HG02981 (cell line): ENCODE data around the gene RET.

Experiments used
- ATAC-seq: cut with Tn5 transposase; IDR thresholded peaks from one replicate; pipeline ENCODE4 v1.9.1; 2021; ENCODE audit warnings: mild to moderate bottlenecking, moderate library complexity; ENCODE audit not compliant: unreplicated experiment

RET gene

GRCh38 chr10:43160921-43161255 is 84.0 kb downstream of the RET start:
- peak; percentile 90 for ATAC-seq

- ATAC-seq, result no peak
Observed at GRCh38 chr10:43162604-43163003, 85.7 kb downstream of the RET start.

DNA sequence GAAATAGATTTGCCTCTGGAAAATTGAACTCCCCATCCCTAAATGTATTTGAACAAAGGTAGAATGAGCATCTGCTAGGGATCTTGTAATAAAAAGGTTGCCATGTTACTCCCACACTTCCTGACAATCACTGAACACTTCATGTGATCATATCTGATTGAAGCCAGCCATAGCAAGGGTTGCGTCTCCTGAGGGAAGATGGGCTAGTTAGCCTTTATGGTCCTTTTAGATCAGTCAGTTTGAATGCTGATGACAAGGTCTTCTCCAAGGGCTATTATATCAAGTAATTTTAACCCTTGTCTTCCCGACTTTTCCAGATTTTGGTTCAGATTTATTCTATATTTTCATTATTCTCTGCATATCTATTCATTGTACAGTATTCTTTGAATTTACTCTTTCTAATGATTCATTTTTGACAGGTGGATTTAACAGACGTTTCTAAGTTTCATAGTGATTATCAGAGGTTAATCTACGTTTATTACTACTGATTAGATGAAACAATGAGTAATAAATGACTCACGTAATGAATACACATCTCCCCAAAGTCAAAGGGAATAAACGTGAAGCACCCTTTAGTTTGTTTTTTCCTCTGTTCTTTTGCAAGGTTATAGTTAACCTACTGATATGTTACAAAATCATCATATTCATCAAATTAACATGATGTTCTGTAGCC is 89.5 kb downstream of the RET start:
- ATAC-seq, result peak; percentile 30

- peak; percentile 74 for ATAC-seq
Observed at GRCh38 chr10:43166880-43167497, 90.1 kb downstream of the RET start.

DNA sequence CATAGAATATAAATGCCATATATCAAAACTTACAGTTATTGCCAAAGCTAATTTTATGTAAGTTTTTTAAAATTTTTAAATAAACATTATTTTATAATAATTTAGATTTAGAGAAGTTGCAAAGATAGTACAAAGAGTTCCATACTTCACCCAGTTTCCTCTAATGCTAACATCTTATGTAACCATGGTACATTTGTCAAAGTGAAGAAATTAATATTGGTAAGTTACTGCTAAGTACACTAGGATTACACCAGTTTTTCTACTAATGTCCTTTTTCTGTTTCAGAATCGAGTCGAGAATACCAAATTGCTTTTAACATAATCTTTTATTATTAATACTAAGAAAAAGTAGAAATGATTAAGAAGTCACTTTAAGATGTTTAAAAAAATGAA is 90.6 kb downstream of the RET start:
- ATAC-seq, result no peak

GRCh38 chr10:43170491-43170890 is 93.6 kb downstream of the RET start:
- no peak for ATAC-seq

GRCh38 chr10:43172645-43173044 is 95.8 kb downstream of the RET start:
- ATAC-seq, result no peak

GRCh38 chr10:43173120-43173519 is 96.3 kb downstream of the RET start:
- ATAC-seq, result no peak

DNA sequence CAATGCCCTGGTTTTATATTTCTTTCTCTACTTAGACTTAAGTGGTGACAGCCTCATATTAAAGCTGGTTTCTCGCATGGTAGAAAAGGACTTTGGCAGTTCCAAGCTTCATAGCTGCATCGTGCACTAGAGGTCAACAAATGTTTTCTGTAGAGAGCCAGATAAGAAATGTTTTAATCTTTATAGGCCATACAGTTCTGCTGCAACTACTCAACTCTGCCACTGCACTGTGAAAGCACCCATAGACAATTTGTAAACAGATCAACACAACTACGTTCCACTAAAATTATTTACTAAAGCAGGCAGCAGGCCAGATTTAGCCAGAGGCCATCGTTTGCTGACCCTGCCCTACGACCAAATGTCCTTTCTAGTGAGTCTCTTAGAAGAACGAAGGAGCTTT is 98.1 kb downstream of the RET start:
- no peak for ATAC-seq

DNA sequence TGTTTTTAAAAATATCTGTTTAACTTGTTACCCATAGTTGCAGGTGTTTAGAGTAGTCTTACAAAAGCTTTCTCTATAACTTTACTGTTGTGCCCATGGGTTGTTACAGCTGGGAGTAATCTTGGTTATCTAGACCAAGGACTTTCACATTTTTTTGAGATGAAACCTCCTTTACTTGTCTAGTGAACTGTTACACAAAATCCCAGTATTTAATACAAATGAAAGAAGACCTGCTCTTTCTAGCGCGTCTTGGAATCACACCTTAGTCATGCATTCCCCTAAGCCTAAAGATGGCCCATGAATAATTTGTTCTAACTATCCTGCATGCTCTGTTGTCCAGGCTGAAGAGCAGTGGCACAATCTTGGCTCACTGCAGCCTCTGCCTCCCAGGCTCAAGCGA is 99.4 kb downstream of the RET start:
- ATAC-seq, result no peak

DNA sequence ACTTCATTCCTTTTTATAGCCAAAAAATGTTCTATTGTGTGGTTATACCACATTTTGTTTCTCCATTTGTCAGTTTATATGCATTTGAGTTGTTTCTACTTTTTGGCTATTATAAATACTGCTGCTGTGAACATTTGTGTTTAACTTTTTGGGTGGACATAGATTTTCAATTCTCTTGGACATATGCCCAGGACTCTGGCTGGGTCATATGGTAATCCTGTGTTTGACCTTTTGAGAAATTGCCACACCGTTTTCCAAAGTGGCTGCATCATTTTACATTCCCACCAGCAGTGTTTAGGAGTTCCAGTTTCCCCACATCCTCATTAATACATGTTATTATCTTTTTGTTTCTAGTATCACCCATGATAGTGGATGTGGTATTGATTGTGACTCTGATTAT is 100.7 kb downstream of the RET start:
- ATAC-seq, result no peak
